ENCODE results near the gene TMEM151A.

TMEM151A gene

DNA sequence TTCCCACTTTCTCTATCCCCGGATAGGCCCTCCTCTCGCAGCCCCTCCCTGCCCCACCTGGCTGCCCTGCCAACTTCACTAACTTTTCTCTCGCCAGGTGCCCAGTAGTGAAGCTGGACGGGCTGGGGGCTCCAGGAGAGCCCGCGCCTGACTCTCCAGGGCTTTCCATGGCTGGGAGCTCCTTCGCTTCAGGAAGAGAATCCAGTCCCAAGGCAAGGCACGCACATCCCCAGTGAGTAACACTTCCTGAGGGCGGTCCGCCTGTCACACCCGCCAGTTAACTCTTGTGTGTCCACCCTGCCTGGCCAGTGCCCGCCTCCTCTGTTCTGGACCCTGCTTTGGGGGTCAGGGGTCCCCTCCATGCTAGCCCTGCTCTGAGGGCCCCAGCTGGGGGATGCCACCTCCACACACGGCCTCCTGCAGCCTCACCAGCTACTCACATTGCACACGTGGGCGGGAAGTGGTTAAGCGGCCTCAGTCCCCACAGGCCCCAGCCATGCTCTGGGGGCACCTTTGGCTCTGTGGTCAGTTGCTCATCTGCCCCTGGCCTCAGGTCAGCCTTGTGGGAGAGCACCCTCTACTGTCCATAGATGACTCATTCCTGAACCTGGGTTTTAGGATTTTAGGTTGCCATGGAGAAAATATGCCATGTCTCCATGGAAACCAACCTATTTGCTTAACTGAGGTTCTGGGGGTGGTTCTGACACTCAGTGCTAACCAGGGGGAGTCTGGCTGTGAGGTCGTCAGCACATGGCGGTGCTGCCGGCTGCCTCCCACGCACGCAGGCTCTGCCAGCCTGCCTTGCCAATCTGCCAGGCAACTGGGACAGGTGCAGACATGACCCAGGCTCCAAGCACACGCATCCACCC lies 44.8 kb downstream of the TMEM151A start, which contains the start of gene RIN1:
Gene RIN1, minus strand, starts transcription at position 201 of the 869 bp plus-strand sequence. Its CDS starts 32 bp downstream, at position 169.
- peak; percentile 83 for ATAC-seq
- DNase-seq: peak; percentile 84

DNA sequence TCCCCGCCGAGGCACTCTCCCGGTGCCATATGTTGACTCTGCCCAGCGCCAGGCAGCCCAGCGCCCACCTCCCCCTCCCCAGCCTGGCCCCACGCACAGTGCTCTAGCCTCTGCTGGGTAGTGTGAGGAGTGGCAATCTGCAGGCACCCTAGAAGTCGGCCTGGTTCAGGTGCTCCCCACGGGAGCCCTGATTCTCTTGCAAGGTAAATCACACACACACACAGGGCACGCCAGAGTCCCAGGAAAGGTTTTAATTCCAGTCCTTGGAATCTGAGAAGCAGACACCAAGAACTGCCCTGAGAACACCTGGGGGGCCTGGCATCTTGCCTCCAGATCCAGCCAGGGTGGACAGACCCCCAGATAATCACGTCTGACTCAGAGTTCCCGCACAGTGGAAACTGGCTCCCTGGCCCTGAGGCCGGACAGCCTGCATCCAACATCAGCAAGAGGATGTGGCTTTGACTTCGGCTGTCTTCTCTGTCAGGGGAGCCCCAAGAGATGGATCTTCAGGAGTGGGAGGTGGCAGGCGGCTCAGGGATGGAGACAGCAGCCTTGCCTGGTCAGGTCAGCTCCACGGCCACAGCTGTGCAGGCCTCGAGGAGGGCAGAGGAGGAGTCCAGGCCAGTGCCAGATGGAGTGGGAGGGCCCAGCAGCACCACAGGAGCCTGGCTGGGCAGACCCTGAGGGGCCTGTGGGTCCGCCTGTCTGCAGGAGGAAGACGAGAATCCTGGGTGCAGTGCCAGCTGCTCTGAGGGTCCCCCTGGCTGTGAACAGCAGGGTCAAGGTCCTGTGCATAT lies 45.6 kb downstream of the TMEM151A start:
- DNase-seq (no peak), ATAC-seq (no peak)

DNA sequence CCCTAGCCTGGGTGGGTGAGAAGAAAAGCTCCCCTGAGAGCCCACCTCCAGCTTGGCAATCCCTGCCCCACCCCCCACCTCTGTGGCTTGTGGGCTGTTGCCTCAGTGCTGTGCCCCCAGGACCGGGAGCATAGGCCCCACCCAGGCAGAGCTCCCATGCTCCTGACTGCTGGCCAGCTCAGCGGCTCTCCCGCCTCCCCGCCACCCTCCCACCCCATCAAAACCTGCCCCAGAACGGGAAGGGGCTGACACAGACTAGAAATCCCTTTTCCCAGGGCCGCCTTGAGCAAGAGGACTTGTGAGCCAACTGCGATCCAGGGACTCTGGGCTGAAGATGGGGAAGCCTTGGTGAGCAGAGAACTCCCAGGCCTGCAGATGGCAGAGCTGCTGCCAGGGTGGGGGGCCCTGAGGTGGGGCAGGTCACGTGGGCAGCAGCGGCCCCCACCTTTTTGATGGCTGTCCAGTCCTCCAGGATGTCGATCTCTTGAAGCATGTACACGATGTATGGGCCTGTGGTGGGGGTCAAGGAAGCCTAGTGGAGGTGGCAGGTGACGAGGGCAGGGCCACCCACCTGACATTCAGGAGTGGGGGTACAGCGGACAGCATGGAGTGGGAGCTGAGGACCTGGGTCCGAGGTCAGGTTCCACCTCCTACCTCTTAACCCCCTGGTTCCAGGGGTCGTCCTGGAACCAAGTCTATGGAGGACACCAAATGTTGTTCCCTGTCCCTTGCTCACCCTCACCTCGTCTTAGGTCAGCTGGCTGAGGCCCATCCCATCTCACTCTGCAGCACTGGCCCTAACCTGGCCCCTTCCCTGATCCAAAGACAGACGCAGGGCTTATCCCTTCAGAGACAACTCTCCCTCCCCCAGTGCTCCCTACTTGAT lies 46.8 kb downstream of the TMEM151A start:
- ATAC-seq (no peak), DNase-seq (no peak)

DNA sequence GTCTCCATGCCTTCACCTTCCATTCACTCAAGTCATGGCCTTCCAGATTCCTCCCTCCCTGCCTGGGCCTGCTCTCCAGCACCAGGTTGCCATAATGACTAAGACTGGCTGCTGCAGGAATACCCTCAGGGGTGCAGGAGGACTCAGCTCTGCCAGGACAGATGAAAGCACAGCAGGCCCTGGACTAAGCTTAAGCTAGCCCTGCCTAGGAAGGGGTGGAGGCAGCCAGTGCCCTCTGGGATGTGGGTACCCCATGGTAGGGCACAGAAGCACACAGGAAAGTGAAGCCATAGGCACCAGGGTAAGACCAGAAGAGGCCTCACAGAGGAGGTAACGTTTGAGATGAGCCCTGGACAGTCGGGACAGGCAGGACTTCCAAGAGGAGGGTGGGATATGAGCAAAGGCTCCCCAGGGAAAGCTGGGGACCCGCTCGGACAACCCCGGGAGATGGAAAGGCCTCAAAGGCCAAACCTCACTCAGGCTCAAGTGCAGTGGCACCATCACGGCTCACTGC lies 47.5 kb downstream of the TMEM151A start:
- DNase-seq: no peak
- ATAC-seq: no peak

DNA sequence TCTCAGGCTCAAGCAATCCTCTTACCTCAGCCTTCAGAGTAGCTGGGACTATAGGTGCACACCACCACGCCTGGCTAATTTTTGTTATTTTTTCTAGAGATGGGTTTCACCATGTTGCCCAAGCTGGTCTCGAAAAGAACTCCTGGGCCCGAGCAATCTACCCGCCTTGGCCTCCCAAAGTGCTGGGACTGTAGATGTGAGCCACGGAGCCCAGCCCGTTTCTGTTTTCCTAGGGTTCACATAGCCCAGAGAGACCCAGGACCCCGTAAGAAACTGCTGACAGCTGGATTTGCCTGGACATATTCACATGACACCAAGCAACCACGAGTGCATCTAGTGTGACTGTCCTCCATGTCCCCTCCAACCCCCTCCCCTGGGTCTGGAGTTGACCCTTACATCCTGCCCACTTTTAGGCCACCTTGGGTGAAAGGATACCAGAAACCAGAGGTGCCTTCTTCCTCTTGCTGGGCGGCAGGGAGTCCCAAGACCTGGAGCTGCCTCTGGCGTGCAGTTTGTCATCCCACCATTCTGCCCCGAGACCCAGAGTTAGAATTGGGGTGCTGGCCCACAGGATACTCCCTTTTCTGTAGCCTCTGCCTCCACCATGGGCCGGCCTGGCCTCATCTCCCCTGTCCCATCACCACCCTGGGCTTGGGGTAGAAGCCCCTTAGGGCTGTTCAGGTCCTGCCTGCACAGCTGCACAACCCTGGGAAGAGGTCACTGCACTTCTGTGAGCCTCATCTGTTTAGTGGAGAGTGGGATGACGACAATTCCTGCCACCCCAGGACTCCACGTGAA lies 48.2 kb downstream of the TMEM151A start:
- ATAC-seq: no peak
- DNase-seq: no peak

DNA sequence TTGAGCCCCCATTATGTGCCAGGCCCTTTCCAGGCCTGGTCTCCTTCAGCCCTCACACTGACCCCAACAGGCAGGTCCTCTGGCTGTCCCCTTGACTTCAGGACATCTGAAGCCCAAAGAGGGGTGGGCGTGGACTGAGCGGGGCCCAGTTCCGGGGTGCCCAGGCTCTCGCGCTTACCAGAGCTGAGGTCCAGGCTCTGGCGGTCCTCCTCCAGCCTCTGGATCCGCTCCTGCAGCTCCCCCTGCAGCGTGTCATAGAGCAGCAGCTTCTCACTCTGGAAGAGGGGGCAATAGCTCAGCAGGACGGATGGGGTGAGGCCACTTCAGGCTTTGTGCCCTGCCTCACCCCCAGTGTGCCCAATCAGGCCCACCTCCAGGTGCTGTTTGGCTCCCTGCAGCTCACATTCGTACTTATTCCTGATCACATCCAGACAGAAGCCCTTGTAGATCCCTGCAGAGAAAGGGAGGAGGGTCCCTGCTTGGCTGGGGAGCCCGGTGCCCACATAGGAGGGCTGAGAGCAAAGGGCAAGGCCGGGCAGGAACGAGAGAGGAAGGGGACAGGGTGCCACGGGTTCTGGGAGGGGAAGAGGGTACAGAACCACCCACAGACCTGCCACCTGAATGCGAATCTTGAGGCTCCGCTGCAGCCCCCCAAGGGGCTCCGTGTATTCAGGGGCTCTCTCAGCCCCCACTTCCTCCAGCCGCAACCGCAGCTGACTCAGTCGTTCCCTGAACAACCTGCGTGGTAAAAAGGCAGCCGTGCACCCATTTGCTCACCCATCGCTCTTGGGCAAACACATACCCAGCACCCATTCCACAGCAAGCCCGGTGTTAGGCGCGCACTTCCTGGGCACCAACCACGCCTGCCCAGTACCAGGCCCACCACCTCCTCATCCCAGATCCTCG lies 49.2 kb downstream of the TMEM151A start:
- ATAC-seq (no peak), DNase-seq (no peak)

DNA sequence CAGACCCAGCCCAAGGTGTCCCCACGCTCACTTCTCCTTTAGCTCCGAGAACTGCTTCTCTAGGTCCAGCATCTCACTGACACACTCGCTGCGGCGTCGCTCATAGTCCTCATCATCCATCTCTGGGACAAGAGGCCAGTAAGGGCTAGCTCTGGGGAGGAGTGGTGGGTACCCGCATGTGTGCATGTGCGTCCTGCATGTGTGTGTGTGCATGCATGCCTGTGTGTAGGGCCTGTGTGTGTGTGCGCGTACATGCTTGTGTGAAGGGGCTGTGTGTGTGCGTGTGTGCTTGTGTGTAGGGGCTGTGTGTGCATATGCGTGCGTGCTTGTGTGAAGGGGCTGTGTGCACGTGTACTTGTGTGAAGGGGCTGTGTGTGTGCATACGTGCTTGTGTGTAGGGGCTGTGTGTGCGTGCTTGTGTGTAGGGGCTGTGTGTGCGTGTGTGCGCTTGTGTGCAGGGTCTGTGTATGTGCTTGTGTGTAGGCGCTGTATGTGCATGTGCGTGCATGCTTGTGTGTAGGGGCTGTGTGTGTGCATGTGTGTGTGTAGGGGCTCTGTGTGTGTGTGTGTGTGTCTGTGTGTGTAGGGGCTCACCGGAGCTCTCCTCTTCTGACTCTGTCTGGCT lies 49.9 kb downstream of the TMEM151A start:
- DNase-seq: no peak
- ATAC-seq: no peak

DNA sequence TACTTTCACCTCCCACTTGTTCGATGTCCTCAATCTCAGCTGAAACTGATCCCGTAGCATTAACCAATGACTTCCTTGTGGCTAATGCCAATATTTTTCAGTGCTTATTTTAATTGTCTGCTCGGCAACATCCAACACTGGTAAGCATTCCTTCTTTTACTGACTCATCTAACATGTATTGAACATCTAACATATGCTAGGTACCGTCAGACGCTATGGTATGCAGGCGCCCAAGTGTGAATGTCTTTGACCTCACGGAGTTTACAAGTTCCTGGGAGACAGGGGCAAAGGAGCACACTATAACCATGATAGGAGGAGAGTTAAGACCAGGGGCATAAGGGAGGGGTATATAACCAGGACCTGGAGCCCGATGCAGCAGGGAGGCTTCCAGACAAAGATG lies 51.5 kb downstream of the TMEM151A start:
- DNase-seq (no peak), ATAC-seq (no peak)

DNA sequence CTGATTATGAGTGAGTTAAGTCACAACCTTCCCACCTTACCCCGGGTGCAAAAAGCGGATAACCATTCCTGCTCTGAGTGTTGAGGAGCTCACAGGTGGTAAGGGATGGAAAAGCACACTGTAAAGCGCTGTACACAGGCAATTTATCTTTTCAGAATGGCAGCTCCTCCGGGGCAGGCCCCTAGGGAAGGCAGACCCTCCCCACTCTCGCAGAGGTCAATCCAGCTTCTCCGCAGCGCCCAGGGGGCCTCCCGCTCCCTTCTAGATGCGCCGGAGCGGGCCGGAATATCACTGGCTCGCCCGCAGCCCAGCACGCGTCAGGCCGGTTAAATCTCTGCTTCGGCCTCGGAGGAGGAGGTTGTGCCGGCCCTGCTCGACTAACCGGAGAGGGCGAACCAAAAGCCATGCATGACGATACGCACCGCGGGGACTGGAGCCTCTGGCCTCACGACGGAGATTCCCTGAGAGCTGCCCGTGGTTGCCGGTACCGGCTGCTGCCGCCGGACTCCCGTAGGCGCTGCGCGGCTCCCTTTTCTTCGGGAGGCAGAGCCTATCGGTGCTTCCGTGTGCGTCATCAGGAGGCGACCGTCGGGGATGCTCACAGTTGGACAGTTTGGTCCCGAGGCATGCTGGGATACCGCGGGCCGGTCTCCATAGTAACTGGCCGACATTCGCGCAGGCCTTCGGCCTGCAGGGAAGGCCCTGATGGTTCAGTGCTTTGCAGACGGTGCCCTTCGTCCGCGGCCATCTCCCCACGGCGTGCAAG lies 53.0 kb downstream of the TMEM151A start, which contains the start of gene BRMS1:
Gene BRMS1, minus strand, starts transcription at position 555 of the 766 bp plus-strand sequence. CDS start 2,870 bp downstream, outside the sequence.
- ATAC-seq (peak; percentile 82), DNase-seq (peak; percentile 98)

DNA sequence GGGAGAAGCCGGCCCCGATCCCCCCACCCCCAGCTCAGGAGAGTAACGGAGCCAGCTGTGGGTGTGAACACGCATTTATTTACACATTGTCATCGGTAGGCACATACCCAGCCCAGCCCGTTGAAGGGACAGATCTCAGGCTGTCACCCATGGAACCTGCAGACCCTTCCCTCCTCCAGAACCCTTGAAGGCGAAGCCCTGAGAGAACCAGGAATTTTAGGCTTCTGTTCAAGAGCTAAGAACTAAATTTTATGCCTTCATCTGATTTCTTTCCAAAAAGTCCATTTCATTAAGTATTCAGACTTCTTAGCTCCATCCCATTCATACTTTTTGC lies 53.6 kb downstream of the TMEM151A start:
- ATAC-seq (no peak), DNase-seq (no peak)

Data from stimulated activated naive CD8-positive, alpha-beta T cell treated with anti-CD3 and anti-CD28 coated beads, Interleukin-15, Interleukin-2, amounts not matched to agents 100 U/mL and 50 U/mL, for 24 hours (primary cell).